Heart right ventricle (tissue), 16 donors: ENCODE results near the gene HCN3. TPM values are rescaled to one million over a fixed set of nuclear protein-coding genes. Genes with fewer than 3 reads are reported as not detected.

Experiments used
- ATAC-seq, 8 donors: fragments of 200-7000 bp; cut with Tn5 transposase; one replicate each; pipeline ENCODE4 v1.9.1; 2020; ENCODE audit warnings: mild to moderate bottlenecking in 8 of 8, moderate library complexity in 8 of 8, moderate number of reproducible peaks in 1 of 8
- DNase-seq, 2 donors: peaks; one replicate each; pipeline ENCODE4 v3.0.0-alpha.2; 2020
- H3K27ac ChIP-seq, 10 donors: fragments of 200-600 bp; sonication (generic) in 2 of 10; one replicate each; pipeline versions ENCODE4 v1.5.0 to v1.8.0; 2020 to 2022; ENCODE audit warnings: mild to moderate bottlenecking in 3 of 10
- H3K27me3 ChIP-seq, 7 donors: fragments of 200-600 bp; one replicate each; pipeline ENCODE4 v1.8.0; 2021 to 2022; ENCODE audit warnings: mild to moderate bottlenecking in 2 of 7
- H3K36me3 ChIP-seq, 9 donors: fragments of 200-600 bp; sonication (generic) in 1 of 9; one replicate each; pipeline versions ENCODE4 v1.5.0 to v1.8.0; 2020 to 2022; ENCODE audit warnings: mild to moderate bottlenecking in 2 of 9
- H3K4me1 ChIP-seq, 9 donors: fragments of 200-600 bp; sonication (generic) in 1 of 9; one replicate each; pipeline versions ENCODE4 v1.5.0 to v1.8.0; 2020 to 2022; ENCODE audit warnings: mild to moderate bottlenecking in 4 of 9
- H3K4me3 ChIP-seq, 10 donors: fragments of 200-600 bp; sonication (generic) in 2 of 10; one replicate each; pipeline versions ENCODE4 v1.5.0 to v1.8.0; 2020 to 2022; ENCODE audit warnings: mild to moderate bottlenecking in 7 of 10, moderate library complexity in 2 of 10
- H3K9me3 ChIP-seq, 11 donors: fragments of 200-600 bp in 10 of 11; sonication (generic) in 2 of 11; one replicate each; pipeline versions ENCODE4 v1.5.0 to v1.8.0; 2013 to 2022; ENCODE audit warnings: mild to moderate bottlenecking in 2 of 11, control low read depth in 1 of 11, moderate library complexity in 1 of 11
- CTCF ChIP-seq, 9 donors: fragments of 200-600 bp; sonication (generic) in 2 of 9; IDR thresholded peaks; one replicate each; pipeline versions ENCODE4 v1.5.0 to v1.8.0; 2021 to 2022; ENCODE audit warnings: antibody characterized with exemption in 9 of 9, mild to moderate bottlenecking in 5 of 9, moderate library complexity in 1 of 9
- WGBS, 2 donors: extraction: QIAGEN DNeasy Blood & Tissue Kit; methylation state at CpG; one replicate each; pipeline ENCODE4 v1.1.7; 2013; ENCODE audit warnings: inconsistent platforms in 1 of 2; 5-methylcytosine and 5-hydroxymethylcytosine counted together
- intact Hi-C, 10 donors: fragments of 100-400 bp; cut with DNase I; formaldehyde crosslinking; loops; one replicate each; pipeline versions ENCODE4 v1.11.1 to v1.14.2; 2022
- polyA plus RNA-seq, 2 donors: library from polyadenylated mRNA; stranded (reverse); fragments of 200-250 nt; gene quantifications; one replicate each; pipeline ENCODE4 v1.2.3, GENCODE V29; 2013
- total RNA-seq, 10 donors: library from RNA; stranded (reverse); fragmentation: NEBNext Ultra II Directional in 3 of 10; extraction: Animal tissue kit (Norgen Biotek cat#: 25700) in 3 of 10; gene quantifications; one replicate each; pipeline versions ENCODE4 v1.2.1 to v1.2.4, GENCODE V29; 2021 to 2023
- donor health status: Arrhythmogenic right ventricular cardiomyopathy.
- donor health status: ischemic (EF 13 %, LVEDD 7.1; RV severe dilation, severe dysfunction).
- donor health status: healthy with polysubstance abuse.
- donor health status: DM: no; HTN: yes; CAD: no.
- donor health status: DM: no; HTN: no; CAD: no.
- donor health status: ischemic (EF 25% LVEDD 6.9; RV normal size, moderate dysfunction).
- donor health status: ischemic (EF 25% LVEDD 5.7; RV mildly dilated, moderate dysfunction).
- donor health status: healthy.
- donor health status: DM: yes; HTN: yes; CAD: no.
- donor health status: Ischemic cardiomyopathy.
- donor health status: ischemic (EF 35%, LVEDD 5.7; RV mildly dilated, moderate dysfunction).
- donor health status: nonischemic (EF 11% LVEDD 7.7; RV severe dilation, severe dysfunction).
- donor health status: DM: yes; HTN: yes; CAD: no.
- donor health status: PGD.
- donor health status: ischemic (EF 29% LVEDD 5.4; RV normal size, mild dysfunction).
- donor health status: nonischemic (EF 23%, LVEDD 6.1; RV moderate dilation, normal function).

The HCN3 gene
- total and polyA plus RNA-seq, 12 donors: 0.68 to 3.2 (median 1.0) TPM

GRCh38 chr1:155284476-155284875, 7.2 kb downstream of the HCN3 start:
- no peak for ATAC-seq
- H3K4me3 ChIP-seq: no peak overlapping the region
- H3K27me3 ChIP-seq: no peaks in the 10 kb centered on the region
- DNase-seq: no peak
- H3K4me1 ChIP-seq: no peaks in the 10 kb centered on the region
- H3K36me3 ChIP-seq: no peaks in the 10 kb centered on the region
- TF ChIP-seq CTCF (IDR thresholded peaks at IDR 0.05): no peak
- H3K27ac ChIP-seq: no peak overlapping the region
- no peaks in the 10 kb centered on the region for H3K9me3 ChIP-seq
- intact Hi-C loops: no loop called here
- 92 to 94% methylated on average over 12 of the region's 12 CpGs for WGBS, 2 donors

- Histone ChIP-seq H3K36me3 (no peaks in the 10 kb centered on the region), H3K9me3 (no peaks in the 10 kb centered on the region), H3K4me1 (no peaks in the 10 kb centered on the region), H3K27ac (no peak overlapping the region), H3K27me3 (no peaks in the 10 kb centered on the region), H3K4me3 (no peak overlapping the region)
- DNase-seq: no peak
- intact Hi-C loops: no loop called here
- WGBS, 2 donors: 93 to 95% methylated on average over 14 of the region's 14 CpGs
- TF ChIP-seq CTCF (IDR thresholded peaks at IDR 0.05): no peak
- no peak for ATAC-seq
Measured at GRCh38 chr1:155285063-155285462, 7.8 kb downstream of the HCN3 start.

GRCh38 chr1:155285631-155286044, 8.4 kb downstream of the HCN3 start:
- Histone ChIP-seq H3K27ac (no peak overlapping the region), H3K4me3 (no peak overlapping the region), H3K4me1 (no peaks in the 10 kb centered on the region), H3K27me3 (peaks cover 0 to 2% (median 0%) of the 10 kb centered on the region in 7 donors), H3K36me3 (no peaks in the 10 kb centered on the region), H3K9me3 (no peaks in the 10 kb centered on the region)
- ATAC-seq (no peak), DNase-seq (no peak)
- WGBS, 2 donors: 92 to 93% methylated on average over 18 of the region's 18 CpGs
- TF ChIP-seq CTCF (IDR thresholded peaks at IDR 0.05): no peak
- intact Hi-C loops: no loop called here

- Histone ChIP-seq H3K36me3 (no peaks in the 10 kb centered on the region), H3K27me3 (peaks cover 0 to 2% (median 0%) of the 10 kb centered on the region in 7 donors), H3K4me3 (no peak overlapping the region), H3K9me3 (no peaks in the 10 kb centered on the region), H3K4me1 (no peaks in the 10 kb centered on the region), H3K27ac (no peak overlapping the region)
- no peak for DNase-seq
- intact Hi-C loops: no loop called here
- ATAC-seq: no peak
- 96 to 98% methylated on average over 2 of the region's 2 CpGs for WGBS, 2 donors
- no peak for TF ChIP-seq CTCF (IDR thresholded peaks at IDR 0.05)
Measured at GRCh38 chr1:155286544-155286943, 9.3 kb downstream of the HCN3 start.
